ENCODE measurements around the gene CCL2.

CCL2 gene

GRCh38 chr17:34290586-34290985 is 35.5 kb downstream of the CCL2 start (continued):
- TF ChIP-seq PATZ1 (CRISPR knock-in tag; IDR thresholded peaks at IDR 0.05; ENCODE audit: borderline replicate concordance): no peak
- no peak for TF ChIP-seq RARB (CRISPR knock-in tag; IDR thresholded peaks at IDR 0.05)
- no peak for TF ChIP-seq TSHZ2 (CRISPR knock-in tag; IDR thresholded peaks at IDR 0.05)

GRCh38 chr17:34291721-34292348 is 36.8 kb downstream of the CCL2 start:
- ATAC-seq: no peak
- TF ChIP-seq ZFP3 (CRISPR knock-in tag; IDR thresholded peaks at IDR 0.05) (no peak), PATZ1 (CRISPR knock-in tag; IDR thresholded peaks at IDR 0.05; ENCODE audit: borderline replicate concordance) (no peak), TCF4 (CRISPR knock-in tag; IDR thresholded peaks at IDR 0.05; ENCODE audit: borderline replicate concordance) (no peak), CSRNP3 (CRISPR knock-in tag; IDR thresholded peaks at IDR 0.05) (no peak)

- no peak for TF ChIP-seq BACH2 (CRISPR knock-in tag; IDR thresholded peaks at IDR 0.05; ENCODE audit: borderline replicate concordance)
- no peak for TF ChIP-seq PPARA (CRISPR knock-in tag; IDR thresholded peaks at IDR 0.05; ENCODE audit: borderline replicate concordance)
- no peak for TF ChIP-seq POU6F1 (CRISPR knock-in tag; IDR thresholded peaks at IDR 0.05; ENCODE audit: borderline replicate concordance, low read depth)
- no peak for TF ChIP-seq RARB (CRISPR knock-in tag; IDR thresholded peaks at IDR 0.05)
- no peak for TF ChIP-seq ZNF565 (CRISPR knock-in tag; conservative IDR thresholded peaks at IDR 0.05; ENCODE audit: low read depth)
- TF ChIP-seq TCF4 (CRISPR knock-in tag; IDR thresholded peaks at IDR 0.05; ENCODE audit: borderline replicate concordance): no peak
- TF ChIP-seq GLIS3 (CRISPR knock-in tag; IDR thresholded peaks at IDR 0.05): no peak
- no peak for TF ChIP-seq ISL1 (CRISPR knock-in tag; IDR thresholded peaks at IDR 0.05)
- no peak for TF ChIP-seq TOX (CRISPR knock-in tag; IDR thresholded peaks at IDR 0.05; ENCODE audit: borderline replicate concordance)
- TF ChIP-seq CREB5 (CRISPR knock-in tag; IDR thresholded peaks at IDR 0.05; ENCODE audit: low read depth): no peak
- no peak for TF ChIP-seq ARNTL (CRISPR knock-in tag; IDR thresholded peaks at IDR 0.05; ENCODE audit: borderline replicate concordance, low read depth)
- TF ChIP-seq ZFP30 (CRISPR knock-in tag; IDR thresholded peaks at IDR 0.05): no peak
- TF ChIP-seq ZC3H10 (CRISPR knock-in tag; IDR thresholded peaks at IDR 0.05): no peak
- TF ChIP-seq ESRRG (CRISPR knock-in tag; IDR thresholded peaks at IDR 0.05): no peak
- TF ChIP-seq ZNF8 (CRISPR knock-in tag; IDR thresholded peaks at IDR 0.05): no peak
- no peak for TF ChIP-seq SNAI2 (CRISPR knock-in tag; IDR thresholded peaks at IDR 0.05)
- TF ChIP-seq TSHZ2 (CRISPR knock-in tag; IDR thresholded peaks at IDR 0.05): no peak
Measured at GRCh38 chr17:34299027-34299426, 43.9 kb downstream of the CCL2 start.

More at GRCh38 chr17:34299027-34299426, 43.9 kb downstream of the CCL2 start:
- no peak for ATAC-seq

All from SK-N-SH treated with all-trans-retinoic acid at 6 μM for 48 hours (cell line).